NT2/D1 (cell line): ENCODE results near the gene TIAM2.

Experiments used
- SUZ12 ChIP-seq: IDR thresholded peaks from 2 replicates; pipeline ENCODE4 v1.6.1; 2011; ENCODE audit not compliant: insufficient read length, insufficient read depth; ENCODE audit errors: extremely low read depth
- YY1 ChIP-seq: IDR thresholded peaks from 2 replicates; pipeline ENCODE4 v1.6.1; 2011; ENCODE audit not compliant: insufficient read length, insufficient read depth
- ZNF274 ChIP-seq: IDR thresholded peaks from 2 replicates; pipeline ENCODE4 v1.6.1; 2011; ENCODE audit warnings: mild to moderate bottlenecking, low read depth, low read length

GRCh38 chr6:155254139-155254538 lies 259.0 kb downstream of the TIAM2 start:
- TF ChIP-seq YY1 (no peak), ZNF274 (no peak), SUZ12 (no peak)
